Upper lobe of right lung (tissue), 1 donor: ENCODE data around the gene DMAC2. TPM values are rescaled to one million over a fixed set of nuclear protein-coding genes. Genes with fewer than 3 reads are reported as not detected.
"Not testable (repeated sequence)": the region's sequence is repeated elsewhere in the genome, so short reads cannot be mapped to it uniquely, and the experiment has no call there.

Experiments used
- ATAC-seq: fragments of 200-7000 bp; cut with Tn5 transposase; one replicate; pipeline ENCODE4 v1.9.1; 2020; ENCODE audit warnings: mild to moderate bottlenecking, moderate library complexity
- DNase-seq: peaks from one replicate; pipeline ENCODE4 v3.0.0-alpha.2; 2020
- H3K27ac ChIP-seq: fragments of 200-600 bp; one replicate; pipeline ENCODE4 v1.8.0; 2022
- H3K27me3 ChIP-seq: fragments of 200-600 bp; one replicate; pipeline ENCODE4 v1.8.0; 2022; ENCODE audit warnings: mild to moderate bottlenecking
- H3K36me3 ChIP-seq: fragments of 200-600 bp; one replicate; pipeline ENCODE4 v1.8.0; 2022
- H3K4me1 ChIP-seq: fragments of 200-600 bp; one replicate; pipeline ENCODE4 v1.8.0; 2022
- H3K4me3 ChIP-seq: fragments of 200-600 bp; one replicate; pipeline ENCODE4 v1.8.0; 2022; ENCODE audit warnings: mild to moderate bottlenecking
- H3K9me3 ChIP-seq: fragments of 200-600 bp; one replicate; pipeline ENCODE4 v1.8.0; 2022
- intact Hi-C: fragments of 100-400 bp; cut with DNase I; formaldehyde crosslinking; loops from one replicate; pipeline ENCODE4 v1.11.0; 2022
- long read RNA-seq: library from polyadenylated mRNA; unstranded; transcript quantifications from one replicate; pipeline ENCODE4 v2.0.0, GENCODE V29; 2021
- total RNA-seq: library from RNA; stranded (reverse); fragmentation: NEBNext Ultra II Directional; extraction: Animal tissue kit (Norgen Biotek cat#: 25700); gene quantifications from one replicate; pipeline ENCODE4 v1.2.1, GENCODE V29; 2021
- TF ChIP-seq, protein P1 (sequence below): fragments of 200-600 bp; IDR thresholded peaks from one replicate; pipeline ENCODE4 v1.8.0; 2022; ENCODE audit warnings: antibody characterized with exemption
- donor health status: DM: no; HTN: yes; CAD: no; lungs with severe emphysema.

DMAC2 gene
- total RNA-seq = 54.9 TPM
- long read RNA-seq, transcript DMAC2-208 (5 exons, 979 nt) = minor isoform, 6 of 65 reads
- long read RNA-seq, transcript DMAC2-201 (6 exons, 1,692 nt) = major isoform, 26 of 65 reads
- long read RNA-seq, partial matches to known transcripts = 10 of 65 reads
- long read RNA-seq, other reads (novel, unspliced or antisense) = 16 of 65 reads

DNA sequence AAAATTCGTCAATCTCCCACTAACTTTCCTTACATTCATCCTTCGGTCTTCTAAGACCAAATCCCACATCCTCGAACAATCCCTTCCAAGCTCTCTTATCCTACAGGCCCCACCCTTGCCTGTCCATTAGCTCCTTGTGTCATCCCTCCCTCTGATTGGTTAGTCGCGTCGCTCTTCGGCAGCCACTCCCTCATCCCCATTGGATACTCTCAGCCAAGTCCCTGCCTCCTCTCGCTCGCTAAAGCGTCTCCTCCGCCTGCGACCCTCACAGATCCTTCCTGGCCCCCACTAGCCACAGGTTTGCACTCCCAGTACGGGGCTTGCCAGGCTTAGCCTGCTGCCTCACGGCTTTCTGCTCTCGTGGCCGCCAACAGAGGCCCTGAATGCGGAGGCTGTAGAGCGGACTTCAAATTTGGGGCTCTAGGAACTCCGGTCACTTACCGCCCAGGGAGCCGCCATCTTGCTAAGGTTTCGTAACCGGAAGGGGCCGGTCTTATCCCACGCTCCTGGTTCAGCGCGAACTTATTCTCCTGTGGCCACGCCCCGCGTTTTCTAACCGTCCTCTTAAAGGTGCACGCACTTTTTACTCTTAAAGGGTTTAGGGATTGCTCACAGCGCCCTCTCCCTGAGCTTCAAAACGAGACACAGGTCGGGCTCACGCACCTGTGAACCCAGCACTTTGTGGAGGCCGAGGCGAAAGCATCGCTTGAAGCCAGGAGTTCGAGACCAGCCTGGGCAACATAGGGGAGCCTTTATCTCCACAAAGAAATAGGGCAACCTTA, at the start of gene DMAC2:
Gene DMAC2, minus strand, starts transcription at position 472 of the 782 bp plus-strand sequence. Its CDS starts 13 bp downstream, at position 459.
- ATAC-seq (peak; percentile 96), DNase-seq (peak; percentile 97)
- peaks cover 5% of the 10 kb centered on the region for H3K4me1 ChIP-seq
- intact Hi-C loops = loop anchor here (10.0 kb wide), 1 partner anchor 135 kb away; the partner anchor contains the start of gene CEACAM21
- TF ChIP-seq, protein P1, sequence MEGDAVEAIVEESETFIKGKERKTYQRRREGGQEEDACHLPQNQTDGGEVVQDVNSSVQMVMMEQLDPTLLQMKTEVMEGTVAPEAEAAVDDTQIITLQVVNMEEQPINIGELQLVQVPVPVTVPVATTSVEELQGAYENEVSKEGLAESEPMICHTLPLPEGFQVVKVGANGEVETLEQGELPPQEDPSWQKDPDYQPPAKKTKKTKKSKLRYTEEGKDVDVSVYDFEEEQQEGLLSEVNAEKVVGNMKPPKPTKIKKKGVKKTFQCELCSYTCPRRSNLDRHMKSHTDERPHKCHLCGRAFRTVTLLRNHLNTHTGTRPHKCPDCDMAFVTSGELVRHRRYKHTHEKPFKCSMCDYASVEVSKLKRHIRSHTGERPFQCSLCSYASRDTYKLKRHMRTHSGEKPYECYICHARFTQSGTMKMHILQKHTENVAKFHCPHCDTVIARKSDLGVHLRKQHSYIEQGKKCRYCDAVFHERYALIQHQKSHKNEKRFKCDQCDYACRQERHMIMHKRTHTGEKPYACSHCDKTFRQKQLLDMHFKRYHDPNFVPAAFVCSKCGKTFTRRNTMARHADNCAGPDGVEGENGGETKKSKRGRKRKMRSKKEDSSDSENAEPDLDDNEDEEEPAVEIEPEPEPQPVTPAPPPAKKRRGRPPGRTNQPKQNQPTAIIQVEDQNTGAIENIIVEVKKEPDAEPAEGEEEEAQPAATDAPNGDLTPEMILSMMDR = peak; percentile 59
- H3K27ac ChIP-seq = peak within 1 kb of the TSS; percentile 90
- H3K9me3 ChIP-seq = no peaks in the 10 kb centered on the region
- no peaks in the 10 kb centered on the region for H3K27me3 ChIP-seq
- peak within 1 kb of the TSS; percentile 72 for H3K4me3 ChIP-seq
- peaks cover 11% of the 10 kb centered on the region for H3K36me3 ChIP-seq

DNA sequence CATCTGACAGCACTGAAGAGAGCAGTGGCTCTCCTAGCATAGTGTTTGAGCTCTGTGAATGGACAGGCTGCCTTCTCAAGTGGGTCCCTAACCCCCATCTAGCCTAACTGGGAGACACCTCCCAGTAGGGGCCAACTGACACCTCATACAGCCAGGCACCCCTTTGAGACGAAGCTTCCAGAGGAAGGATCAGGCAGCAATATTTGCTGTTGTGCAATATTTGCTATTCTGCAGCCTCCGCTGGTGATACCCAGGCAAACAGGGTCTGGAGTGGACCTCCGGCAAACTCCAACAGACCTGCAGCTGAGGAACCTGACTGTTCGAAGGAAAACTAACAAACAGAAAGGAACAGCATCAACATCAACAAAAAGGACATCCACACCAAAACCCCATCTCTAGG, 47.2 kb upstream of the DMAC2 start:
- intact Hi-C loops, H3K4me1 ChIP-seq, H3K27ac ChIP-seq, H3K27me3 ChIP-seq, DNase-seq, ATAC-seq, H3K36me3 ChIP-seq, H3K9me3 ChIP-seq, H3K4me3 ChIP-seq: not testable (repeated sequence)

DNA sequence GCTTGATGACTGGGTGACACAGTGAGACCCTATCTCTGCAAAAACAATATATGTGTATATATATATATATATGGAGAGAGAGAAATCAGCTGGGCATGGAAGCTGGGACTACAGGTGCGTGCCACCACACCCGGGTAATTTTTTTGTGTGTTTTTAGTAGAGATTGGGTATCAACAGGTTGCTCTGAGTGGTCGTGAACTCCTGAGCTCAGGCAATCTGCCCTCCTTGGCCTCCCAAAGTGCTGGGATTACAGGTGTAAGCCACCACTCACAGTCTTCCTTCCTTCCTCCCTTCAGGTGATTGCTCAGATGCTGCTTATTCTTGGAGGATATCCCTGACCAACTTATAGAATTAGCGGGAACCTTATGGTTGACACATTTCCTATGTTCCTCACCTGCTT, 45.1 kb upstream of the DMAC2 start:
- peaks cover 7% of the 10 kb centered on the region for H3K27me3 ChIP-seq
- H3K4me3 ChIP-seq = no peak overlapping the region
- ATAC-seq (no peak), DNase-seq (no peak)
- no peaks in the 10 kb centered on the region for H3K4me1 ChIP-seq
- H3K27ac ChIP-seq = no peak overlapping the region
- TF ChIP-seq, protein P1 = no peak
- H3K9me3 ChIP-seq = no peaks in the 10 kb centered on the region
- no peaks in the 10 kb centered on the region for H3K36me3 ChIP-seq
- intact Hi-C loops = no loop called here

DNA sequence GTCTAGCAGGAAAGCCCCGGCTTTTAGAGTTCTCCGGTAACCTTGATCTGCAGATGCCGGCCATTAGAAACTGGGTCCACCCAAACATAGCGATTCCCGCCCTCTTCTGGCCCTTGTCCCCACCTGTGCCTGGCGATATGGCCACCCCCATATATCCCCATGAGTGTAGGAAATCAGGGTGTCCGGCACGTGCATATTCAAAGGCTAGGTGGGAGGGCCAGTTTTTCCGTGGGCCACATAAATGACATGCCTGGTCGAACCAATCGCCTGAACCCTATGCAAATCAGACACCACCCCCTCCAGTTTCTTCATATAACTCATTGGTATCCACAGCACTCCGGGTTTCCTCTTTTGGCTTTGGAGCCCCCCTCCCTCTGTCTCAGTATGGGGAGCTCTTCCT, 40.6 kb upstream of the DMAC2 start:
- peak overlapping the region; percentile 8 for H3K27ac ChIP-seq
- peaks cover 7% of the 10 kb centered on the region for H3K27me3 ChIP-seq
- intact Hi-C loops = no loop called here

DNA sequence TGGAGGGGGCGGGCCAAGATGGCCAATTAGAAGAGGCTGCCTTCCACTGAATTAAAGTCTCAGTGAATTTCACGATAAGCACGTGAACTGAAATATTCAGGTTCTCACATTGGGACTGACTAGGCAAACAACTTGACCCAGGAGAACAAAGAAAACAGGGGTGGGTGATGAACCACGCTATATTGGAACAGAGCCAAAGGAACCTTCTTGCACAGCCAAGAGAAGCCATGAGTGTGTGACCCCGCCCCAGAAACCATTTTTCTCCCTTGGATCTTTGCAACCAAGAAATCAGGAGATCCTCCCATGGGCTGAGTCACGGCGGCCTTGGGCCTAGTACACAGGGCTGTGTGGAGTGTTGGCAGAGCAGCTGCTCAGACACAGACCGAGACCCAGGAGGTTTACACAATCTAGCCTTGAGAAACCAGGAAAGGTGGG, 40.1 kb upstream of the DMAC2 start:
- DNase-seq = no peak
- peaks cover 9% of the 10 kb centered on the region for H3K4me1 ChIP-seq
- peaks cover 7% of the 10 kb centered on the region for H3K27me3 ChIP-seq
- intact Hi-C loops = no loop called here
- no peaks in the 10 kb centered on the region for H3K9me3 ChIP-seq
- H3K27ac ChIP-seq = peak overlapping the region; percentile 8
- H3K36me3 ChIP-seq = no peaks in the 10 kb centered on the region
- TF ChIP-seq, protein P1 = no peak
- no peak overlapping the region for H3K4me3 ChIP-seq
- peak; percentile 64 for ATAC-seq

More for the DNA sequence above, 40.6 kb upstream of the DMAC2 start:
- TF ChIP-seq, protein P1 = no peak
- Histone ChIP-seq H3K9me3 (no peaks in the 10 kb centered on the region), H3K4me3 (no peak overlapping the region), H3K4me1 (peaks cover 7% of the 10 kb centered on the region), H3K36me3 (no peaks in the 10 kb centered on the region)
- no peak for DNase-seq
- no peak for ATAC-seq
